Superior temporal gyrus (tissue), 1 donor: ENCODE data around the gene GJA10.
A peak's percentile ranks its signal among the peaks of the same experiment; 100 is the strongest.

ENCODE experiments used
- DNase-seq: peaks from one replicate; pipeline ENCODE4 v3.0.0-alpha.2; 2016; ENCODE audit errors: extremely low spot score

The GJA10 gene

DNA sequence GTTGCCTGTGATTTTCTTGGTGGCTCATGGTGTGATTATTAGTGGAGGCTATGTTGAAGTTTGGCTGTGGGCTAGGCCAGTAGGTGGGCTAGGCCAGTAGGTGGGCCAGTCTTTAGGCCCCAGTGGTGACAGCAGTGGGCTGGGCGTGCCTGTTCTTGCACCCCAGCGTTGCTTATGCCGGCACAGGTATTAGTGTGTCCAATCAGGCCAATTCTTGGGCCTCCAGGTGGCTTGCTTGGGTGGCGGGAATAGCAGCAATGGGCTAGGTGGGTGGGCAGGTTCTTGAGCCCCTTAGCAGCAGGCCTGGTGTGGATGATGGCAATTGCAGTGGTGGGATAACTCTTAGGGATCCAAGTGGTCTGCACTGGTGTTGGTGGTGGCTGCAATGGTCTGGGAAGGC, 22.9 kb downstream of the GJA10 start:
- no peak for DNase-seq

DNA sequence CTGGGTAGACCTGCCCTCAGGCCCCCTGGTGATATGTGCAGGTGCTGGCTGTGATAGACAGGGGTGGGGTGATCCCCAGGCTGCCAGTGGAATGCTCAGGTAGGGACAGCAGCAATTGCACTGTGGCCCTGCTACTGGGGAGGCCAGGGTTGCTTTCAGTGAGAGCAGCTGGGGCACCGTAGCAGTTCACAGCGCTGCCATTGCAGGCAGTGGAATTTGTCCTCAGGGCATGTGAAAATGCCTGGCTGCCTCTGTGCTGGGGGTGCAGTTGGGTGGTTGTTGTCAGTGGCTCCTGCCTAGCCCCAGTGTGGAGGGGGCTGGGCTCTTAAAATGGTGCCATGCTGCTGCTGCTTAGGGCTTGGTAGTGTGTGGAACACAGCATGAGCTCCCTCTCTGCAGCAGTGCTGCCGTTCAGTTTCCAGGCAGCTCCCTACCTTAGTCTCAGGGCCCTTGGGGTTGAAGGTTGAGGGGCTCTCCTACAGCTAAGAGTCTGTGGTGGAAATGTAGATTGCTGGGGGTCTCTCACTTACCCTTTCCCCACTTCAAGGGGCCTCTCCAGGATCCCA, 23.6 kb downstream of the GJA10 start:
- no peak for DNase-seq

DNA sequence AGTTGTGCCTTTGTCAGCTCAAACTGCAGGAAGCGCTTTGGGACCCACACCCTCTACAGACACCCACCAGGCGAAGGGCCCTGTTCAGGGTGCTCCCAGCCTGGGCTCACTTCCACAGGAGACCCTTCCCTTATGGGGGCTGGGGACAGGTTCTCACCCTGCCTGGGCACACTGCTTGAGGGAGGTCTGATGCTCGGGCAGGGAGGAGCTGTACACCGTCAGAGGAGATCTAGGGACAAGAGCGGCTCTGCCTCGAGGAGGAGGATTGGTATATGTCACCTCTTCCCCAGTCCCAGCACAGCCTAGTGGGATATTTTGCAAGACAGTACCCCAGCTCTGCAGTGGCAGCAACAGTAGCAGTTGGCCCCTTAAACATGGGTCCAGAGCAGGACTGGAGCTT, 26.9 kb downstream of the GJA10 start:
- DNase-seq = no peak

GRCh38 chr6:89921691-89922090, 27.4 kb downstream of the GJA10 start:
- no peak for DNase-seq

- DNase-seq = no peak
Measured at GRCh38 chr6:89924231-89924630, 30.0 kb downstream of the GJA10 start.

DNA sequence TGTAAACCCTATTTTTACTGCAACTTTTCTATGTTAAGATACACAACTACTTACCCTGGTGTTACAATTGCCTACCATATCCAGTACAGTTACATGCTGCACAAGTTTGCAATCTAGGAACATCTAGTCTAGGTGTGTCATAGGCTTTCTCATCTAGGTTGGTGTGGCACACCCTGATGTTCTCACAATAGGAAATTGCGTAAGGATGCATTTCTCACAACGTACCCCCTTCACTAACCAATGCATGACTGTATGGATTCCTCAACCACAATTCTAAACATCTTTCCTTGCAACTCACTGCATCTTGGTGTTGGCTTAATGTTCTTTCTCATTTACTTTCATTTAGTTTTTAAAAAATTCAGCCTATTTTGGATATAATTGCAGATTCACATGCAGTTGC, 31.6 kb downstream of the GJA10 start:
- no peak for DNase-seq

- no peak for DNase-seq
Measured at GRCh38 chr6:89927264-89927663, 33.0 kb downstream of the GJA10 start.

GRCh38 chr6:89927791-89928550, 33.7 kb downstream of the GJA10 start:
- DNase-seq = no peak

DNA sequence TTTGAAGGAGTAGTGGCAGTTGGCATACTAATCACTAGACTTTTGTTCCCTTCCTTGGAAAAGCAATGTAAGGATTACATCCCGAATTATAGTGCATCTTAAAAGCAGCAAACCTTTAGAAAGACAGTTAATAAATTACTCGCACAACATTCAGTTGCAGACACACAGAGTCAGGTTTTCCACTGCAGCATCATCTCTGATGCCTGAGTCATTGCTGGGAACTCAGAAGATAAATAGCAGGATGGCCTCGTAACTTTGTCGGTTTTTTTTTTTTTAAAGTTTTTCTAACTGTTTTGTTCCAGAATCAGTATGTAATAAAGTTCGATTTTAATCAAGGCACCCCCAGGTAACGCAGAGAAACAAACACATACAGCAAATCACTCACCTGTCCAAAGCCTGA, 34.3 kb downstream of the GJA10 start:
- DNase-seq = no peak

DNA sequence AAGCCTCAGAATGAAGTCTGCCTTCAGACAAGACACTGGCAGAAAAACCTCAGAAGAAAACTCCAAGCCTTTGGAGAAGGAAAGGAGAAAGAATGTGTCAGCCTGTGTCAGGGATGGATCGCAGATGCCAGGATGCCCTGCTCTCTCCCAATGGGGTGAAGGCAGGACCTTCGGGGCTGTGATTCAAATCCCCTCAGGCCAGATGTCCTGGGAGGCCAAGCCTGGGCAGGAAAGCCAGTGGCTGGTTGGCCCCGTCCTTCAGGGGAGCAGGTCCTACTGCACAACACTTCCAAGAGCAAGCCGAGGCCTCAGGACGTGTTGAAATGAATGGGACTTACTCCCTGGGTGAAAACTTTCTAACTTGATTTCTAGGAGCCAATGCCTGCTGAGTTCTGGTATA, 36.5 kb downstream of the GJA10 start:
- no peak for DNase-seq

DNA sequence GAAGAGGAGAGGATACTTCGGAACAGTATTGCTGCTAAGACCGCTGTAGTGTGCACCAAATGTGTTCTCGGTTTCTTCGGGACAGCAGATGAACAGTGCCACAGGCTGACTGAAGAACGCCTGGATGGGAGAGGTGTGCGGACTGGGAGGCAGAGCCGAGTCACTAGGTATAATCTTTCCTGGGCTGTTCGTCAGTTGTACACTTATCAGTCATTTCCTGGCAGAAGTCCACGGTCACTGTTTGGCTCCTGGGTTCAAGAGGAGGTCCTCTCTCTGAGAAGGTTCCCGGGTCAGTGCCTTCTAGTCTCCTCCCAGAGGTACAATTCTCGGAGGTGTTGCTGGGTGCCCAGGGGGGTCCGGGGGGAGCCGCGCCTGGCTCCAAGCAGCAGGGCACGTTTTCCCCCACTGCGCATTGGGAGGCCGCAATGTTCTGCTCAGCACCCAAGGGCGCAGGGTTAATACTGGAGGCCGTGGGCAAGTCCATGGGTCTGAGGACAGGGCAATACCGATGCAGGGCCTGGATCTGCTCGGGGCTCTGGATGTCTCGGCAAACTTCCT, 38.1 kb downstream of the GJA10 start:
- DNase-seq = no peak

GRCh38 chr6:89934685-89935366, 40.6 kb downstream of the GJA10 start:
- DNase-seq = no peak

- no peak for DNase-seq
Measured at GRCh38 chr6:89936177-89936576, 41.9 kb downstream of the GJA10 start.

DNA sequence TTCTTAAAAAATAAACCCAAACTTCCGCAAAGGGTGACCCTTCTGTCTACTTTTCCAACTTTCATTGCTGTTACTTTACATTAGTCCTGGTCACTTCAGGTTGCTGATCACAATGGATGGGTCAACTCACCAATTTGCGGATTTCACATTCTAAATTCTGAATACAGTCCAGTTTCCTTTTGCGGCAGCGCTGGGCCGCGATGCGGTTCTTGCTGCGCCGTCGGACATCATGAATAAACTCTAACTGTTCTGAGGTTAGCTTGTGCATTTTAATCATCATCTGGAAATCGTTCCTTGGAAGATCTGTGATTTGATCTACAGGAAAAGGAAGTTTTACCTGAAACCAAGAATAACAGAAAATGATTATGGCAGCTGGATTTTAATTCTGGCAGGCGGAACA, 43.7 kb downstream of the GJA10 start:
- no peak for DNase-seq

GRCh38 chr6:89939144-89939543, 44.9 kb downstream of the GJA10 start:
- DNase-seq = no peak

DNA sequence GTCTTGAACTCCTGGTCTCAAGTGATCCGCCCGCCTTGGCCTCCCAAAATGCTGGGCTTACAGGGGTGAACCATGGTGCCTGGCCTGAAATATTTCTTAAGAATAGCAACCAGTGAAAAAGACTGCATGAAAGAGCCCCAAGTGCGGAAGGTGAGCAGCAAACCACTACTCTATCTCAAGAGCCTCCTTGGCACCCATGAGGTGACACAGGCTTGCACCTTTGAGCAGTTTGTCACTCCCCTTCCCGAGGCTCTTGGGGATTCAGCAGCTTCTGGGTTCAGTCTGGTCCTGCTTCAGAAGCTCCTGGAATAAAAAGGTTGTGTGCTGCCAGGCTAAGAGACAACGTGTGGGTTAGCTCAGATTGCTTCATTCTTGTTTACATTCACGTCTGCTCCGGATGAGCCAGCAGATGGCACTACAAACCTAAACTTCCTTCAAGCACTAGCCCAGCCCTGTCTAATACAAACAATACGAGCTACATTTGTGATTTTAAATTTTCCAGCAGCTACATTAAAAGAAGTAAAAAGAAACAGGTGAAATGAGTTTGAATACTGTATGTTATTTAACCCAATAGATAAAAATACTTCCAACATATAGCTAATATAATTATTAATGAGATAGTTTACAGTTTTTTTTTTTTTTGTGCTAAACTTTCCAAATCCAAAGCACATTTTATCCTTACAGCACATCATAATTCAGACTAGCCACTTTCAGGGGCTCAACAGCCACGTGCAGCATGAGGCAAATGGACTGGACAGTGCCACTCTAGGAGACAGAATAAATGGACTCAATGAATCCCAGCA, 46.2 kb downstream of the GJA10 start:
- peak; percentile 96 for DNase-seq

- DNase-seq = peak; percentile 82
Measured at GRCh38 chr6:89941031-89941762, 46.9 kb downstream of the GJA10 start.

- no peak for DNase-seq
Measured at GRCh38 chr6:89941763-89942497, 47.7 kb downstream of the GJA10 start.

- DNase-seq = no peak
Measured at GRCh38 chr6:89942601-89943000, 48.3 kb downstream of the GJA10 start.

GRCh38 chr6:89944181-89944755, 50.0 kb downstream of the GJA10 start:
- DNase-seq = no peak
